SK-N-MC (cell line): ENCODE data around the gene HAP1.
"Not testable (repeated sequence)": the region's sequence is repeated elsewhere in the genome, so short reads cannot be mapped to it uniquely, and the experiment has no call there.

Experiments
- DNase-seq: peaks from one replicate; pipeline ENCODE4 v3.0.0-alpha.2; 2011; ENCODE audit warnings: low read depth, low spot score
- H3K27ac ChIP-seq: fragments of 200-600 bp; sonication (generic); 2 replicates; pipeline ENCODE4 v1.5.1; 2016; ENCODE audit warnings: mixed run types
- H3K36me3 ChIP-seq: fragments of 200-600 bp; sonication (generic); 2 replicates; pipeline ENCODE4 v1.6.1; 2017; ENCODE audit warnings: antibody characterized with exemption, low read length, mixed read lengths; ENCODE audit not compliant: insufficient read depth
- H3K4me3 ChIP-seq: fragments of 200-600 bp; sonication (generic); 2 replicates; pipeline ENCODE4 v1.5.1; 2016
- H3K9ac ChIP-seq: fragments of 200-600 bp; sonication (generic); 2 replicates; pipeline ENCODE4 v1.8.0; 2017; ENCODE audit warnings: mixed run types, mixed read lengths; ENCODE audit not compliant: insufficient read length
- H3K9me3 ChIP-seq: fragments of 200-600 bp; sonication (generic); 2 replicates; pipeline ENCODE4 v1.6.1; 2017; ENCODE audit warnings: low read depth, mild to moderate bottlenecking, antibody characterized with exemption, low read length, moderate library complexity, mixed read lengths
- EZH2 ChIP-seq: fragments of 200-600 bp; sonication (generic); IDR thresholded peaks from one replicate; pipeline ENCODE4 v1.6.1; 2017; ENCODE audit warnings: antibody characterized with exemption
- FOXP2 ChIP-seq: optimal IDR thresholded peaks from 2 replicates; pipeline ENCODE3; 2011; ENCODE audit warnings: mild to moderate bottlenecking, moderate library complexity; ENCODE audit not compliant: insufficient read depth; ENCODE audit errors: extremely low read length, control extremely low read depth
- POLR2AphosphoS5 ChIP-seq: IDR thresholded peaks from 2 replicates; pipeline ENCODE4 v1.6.1; 2012; ENCODE audit warnings: mild to moderate bottlenecking, low read depth, low read length, borderline replicate concordance

HAP1 gene, protein sequence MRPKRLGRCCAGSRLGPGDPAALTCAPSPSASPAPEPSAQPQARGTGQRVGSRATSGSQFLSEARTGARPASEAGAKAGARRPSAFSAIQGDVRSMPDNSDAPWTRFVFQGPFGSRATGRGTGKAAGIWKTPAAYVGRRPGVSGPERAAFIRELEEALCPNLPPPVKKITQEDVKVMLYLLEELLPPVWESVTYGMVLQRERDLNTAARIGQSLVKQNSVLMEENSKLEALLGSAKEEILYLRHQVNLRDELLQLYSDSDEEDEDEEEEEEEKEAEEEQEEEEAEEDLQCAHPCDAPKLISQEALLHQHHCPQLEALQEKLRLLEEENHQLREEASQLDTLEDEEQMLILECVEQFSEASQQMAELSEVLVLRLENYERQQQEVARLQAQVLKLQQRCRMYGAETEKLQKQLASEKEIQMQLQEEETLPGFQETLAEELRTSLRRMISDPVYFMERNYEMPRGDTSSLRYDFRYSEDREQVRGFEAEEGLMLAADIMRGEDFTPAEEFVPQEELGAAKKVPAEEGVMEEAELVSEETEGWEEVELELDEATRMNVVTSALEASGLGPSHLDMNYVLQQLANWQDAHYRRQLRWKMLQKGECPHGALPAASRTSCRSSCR

DNA sequence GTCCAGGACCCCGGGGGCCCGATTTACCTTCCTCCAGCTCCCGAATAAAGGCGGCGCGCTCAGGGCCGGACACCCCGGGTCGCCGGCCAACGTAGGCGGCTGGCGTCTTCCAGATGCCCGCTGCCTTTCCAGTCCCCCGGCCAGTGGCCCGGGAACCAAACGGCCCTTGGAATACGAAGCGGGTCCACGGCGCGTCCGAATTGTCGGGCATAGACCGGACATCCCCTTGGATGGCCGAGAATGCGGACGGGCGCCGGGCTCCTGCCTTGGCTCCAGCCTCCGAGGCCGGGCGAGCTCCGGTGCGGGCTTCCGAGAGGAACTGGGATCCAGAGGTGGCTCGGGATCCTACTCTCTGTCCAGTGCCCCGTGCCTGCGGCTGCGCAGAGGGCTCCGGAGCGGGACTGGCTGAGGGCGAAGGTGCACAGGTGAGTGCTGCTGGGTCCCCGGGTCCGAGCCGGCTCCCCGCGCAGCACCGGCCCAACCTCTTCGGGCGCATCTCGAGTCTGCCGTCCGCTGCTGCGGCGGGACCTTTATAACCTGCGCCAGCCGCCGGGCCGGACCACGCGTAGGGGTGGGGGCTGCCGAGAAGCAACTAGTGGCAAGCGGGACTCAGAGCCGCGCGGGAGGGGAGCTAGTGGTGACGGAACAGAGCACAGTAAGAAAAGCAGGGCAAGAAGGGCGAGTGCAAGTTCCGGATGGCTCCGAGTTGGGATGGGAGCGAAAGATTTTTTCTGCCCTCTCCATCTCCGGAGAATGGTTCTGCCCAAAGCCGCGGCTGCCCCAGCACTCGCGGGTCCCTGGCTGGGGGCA, at the start of gene HAP1:
HAP1 (minus strand) TSS at position 505 of the 810 bp plus-strand sequence; CDS start at position 496, 9 bp downstream.
- Histone ChIP-seq H3K36me3 (peaks cover 23% of the 10 kb centered on the region), H3K4me3 (peak within 1 kb of the TSS; percentile 98), H3K27ac (peak within 1 kb of the TSS; percentile 92), H3K9me3 (no peaks in the 10 kb centered on the region), H3K9ac (peak within 1 kb of the TSS; percentile 91)
- no peak for DNase-seq
- TF ChIP-seq FOXP2 (no peak), POLR2AphosphoS5 (peak; percentile 99), EZH2 (no peak)

DNA sequence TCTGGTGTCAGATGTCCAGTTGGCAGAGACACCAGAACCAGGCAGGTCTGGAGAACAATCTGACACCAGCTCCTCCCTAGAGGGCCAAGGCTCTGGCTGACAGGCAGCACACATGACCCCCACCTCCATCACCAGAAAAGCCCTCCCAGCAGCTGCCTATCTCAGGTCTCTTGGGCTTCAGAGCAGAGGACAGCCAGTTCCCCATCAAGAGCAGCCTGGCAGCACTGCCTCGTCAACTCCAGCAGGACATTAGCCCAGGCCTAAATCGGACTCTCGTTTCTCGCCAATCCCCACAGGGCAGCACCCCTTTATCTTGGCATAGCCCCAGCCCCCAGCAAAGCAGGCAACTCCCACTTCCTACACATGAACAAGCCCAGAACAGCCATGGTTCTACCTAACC, 47.7 kb upstream of the HAP1 start:
- DNase-seq, result no peak
- no peak for TF ChIP-seq POLR2AphosphoS5
- TF ChIP-seq FOXP2, result no peak
- no peak for TF ChIP-seq EZH2
- H3K9ac ChIP-seq, result no peak overlapping the region
- H3K27ac ChIP-seq, result no peak overlapping the region
- no peaks in the 10 kb centered on the region for H3K9me3 ChIP-seq
- H3K36me3 ChIP-seq, result no peaks in the 10 kb centered on the region
- H3K4me3 ChIP-seq, result no peak overlapping the region

DNA sequence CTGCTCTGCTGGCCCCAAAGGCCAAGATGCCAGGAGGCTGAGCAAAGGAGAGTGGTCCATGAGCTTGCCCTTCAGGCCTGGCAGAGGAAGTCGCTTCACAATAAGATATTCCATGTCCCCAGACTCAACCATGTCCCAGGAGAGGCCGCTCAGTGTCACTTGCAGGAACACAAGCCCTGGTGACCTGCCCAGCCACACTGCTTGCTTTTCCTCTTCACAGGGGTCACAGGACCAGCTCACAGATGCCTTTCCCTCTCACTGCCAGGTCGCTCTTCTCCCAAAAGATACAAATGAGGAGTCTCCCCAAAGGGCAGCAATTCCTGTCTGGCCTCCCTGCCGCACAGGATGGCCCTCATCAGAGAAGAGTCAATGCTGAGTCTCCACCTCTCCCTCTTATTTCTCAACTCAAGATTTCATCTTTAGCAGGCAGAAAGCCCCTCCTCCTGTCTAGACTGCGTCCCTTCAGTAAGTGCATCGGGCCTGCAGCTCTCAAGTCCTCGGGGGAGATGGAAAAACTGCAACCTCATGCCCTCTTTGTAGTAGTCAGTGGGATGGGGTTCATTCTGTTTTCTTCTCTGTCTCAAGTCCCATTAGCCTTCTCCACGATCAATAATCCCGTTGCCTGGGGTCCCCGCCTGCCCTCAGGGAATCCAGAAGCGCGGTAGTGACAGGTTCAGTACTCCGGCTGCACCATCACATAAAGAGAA, 47.1 kb upstream of the HAP1 start:
- Histone ChIP-seq H3K9ac (no peak overlapping the region), H3K9me3 (no peaks in the 10 kb centered on the region), H3K36me3 (no peaks in the 10 kb centered on the region), H3K27ac (no peak overlapping the region), H3K4me3 (no peak overlapping the region)
- TF ChIP-seq FOXP2 (no peak), POLR2AphosphoS5 (no peak), EZH2 (no peak)
- DNase-seq, result no peak

DNA sequence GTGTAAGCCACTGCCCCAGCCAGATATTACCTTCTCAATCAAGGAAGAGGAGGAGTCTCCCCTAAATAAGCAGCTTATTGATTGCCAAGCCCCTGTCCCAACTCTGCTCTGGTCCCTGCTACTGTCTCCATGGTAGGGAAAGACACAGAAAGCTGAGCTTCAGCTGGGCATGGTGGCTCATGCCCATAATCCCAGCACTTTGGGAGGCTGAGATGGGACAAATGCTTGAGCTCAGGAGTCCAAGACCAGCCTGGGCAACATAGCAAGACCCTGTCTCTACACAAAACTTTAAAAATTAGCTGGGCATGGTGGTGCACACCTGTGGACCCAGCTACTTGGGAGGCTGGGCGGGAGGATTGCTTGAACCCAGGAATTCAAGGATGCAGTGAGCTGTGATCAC, 45.5 kb upstream of the HAP1 start:
- Histone ChIP-seq H3K9ac (no peak overlapping the region), H3K9me3 (no peaks in the 10 kb centered on the region), H3K27ac (no peak overlapping the region), H3K4me3 (no peak overlapping the region), H3K36me3 (no peaks in the 10 kb centered on the region)
- no peak for DNase-seq
- TF ChIP-seq POLR2AphosphoS5 (no peak), EZH2 (no peak), FOXP2 (no peak)

DNA sequence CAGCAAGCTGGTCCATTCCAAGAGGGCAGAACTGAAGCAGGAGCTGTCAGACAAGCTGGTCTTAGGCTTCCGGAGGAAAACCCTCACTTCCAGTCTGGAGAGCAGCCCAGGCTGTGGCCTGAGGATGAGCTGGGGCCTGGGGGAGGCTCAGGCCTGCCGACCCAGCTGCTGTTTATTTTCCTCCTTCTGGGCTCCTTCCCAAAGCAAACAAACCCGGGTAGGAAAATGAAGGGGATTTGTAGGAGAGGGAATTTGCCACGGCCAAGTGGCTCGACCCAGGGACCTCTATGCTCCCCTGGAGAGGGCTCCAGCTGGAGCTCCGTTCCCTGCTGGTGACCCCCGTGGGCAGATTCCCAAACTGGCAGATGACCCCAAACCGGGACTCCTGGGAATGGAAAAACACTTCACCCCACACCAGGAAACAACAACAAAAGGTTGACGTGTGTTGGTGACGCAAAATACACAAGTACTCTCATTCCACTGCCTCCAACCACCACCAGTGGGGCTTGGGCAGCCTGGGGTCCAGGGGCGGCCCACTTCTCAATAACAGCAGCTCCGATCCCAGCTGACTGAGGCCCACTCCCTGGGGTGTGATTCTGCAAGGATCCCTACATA, 43.2 kb upstream of the HAP1 start:
- Histone ChIP-seq H3K9me3 (no peaks in the 10 kb centered on the region), H3K4me3 (no peak overlapping the region), H3K36me3 (no peaks in the 10 kb centered on the region), H3K9ac (no peak overlapping the region), H3K27ac (no peak overlapping the region)
- DNase-seq, result no peak
- no peak for TF ChIP-seq EZH2
- no peak for TF ChIP-seq FOXP2
- TF ChIP-seq POLR2AphosphoS5, result no peak

DNA sequence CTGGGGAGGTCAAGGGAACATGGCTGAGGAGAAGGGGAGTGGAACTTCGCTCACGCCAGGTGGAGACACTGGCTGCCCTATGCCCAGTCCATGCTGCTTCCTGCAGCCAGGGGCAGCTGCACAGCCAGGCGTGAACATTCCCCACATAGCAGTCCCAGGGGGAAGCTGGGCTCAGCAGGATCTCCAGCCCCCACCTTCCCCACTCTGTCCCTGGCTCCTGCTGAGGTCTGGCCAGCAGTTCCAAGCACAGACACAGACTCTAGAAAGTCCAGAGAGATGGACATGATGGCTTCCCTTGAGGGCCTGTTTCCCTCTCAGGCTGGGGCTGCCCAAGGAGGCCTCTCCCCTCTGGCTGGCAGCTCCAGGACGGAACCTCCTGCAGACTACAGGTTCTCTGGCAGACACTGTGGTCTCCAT, 42.7 kb upstream of the HAP1 start:
- H3K27ac ChIP-seq, result no peak overlapping the region

DNA sequence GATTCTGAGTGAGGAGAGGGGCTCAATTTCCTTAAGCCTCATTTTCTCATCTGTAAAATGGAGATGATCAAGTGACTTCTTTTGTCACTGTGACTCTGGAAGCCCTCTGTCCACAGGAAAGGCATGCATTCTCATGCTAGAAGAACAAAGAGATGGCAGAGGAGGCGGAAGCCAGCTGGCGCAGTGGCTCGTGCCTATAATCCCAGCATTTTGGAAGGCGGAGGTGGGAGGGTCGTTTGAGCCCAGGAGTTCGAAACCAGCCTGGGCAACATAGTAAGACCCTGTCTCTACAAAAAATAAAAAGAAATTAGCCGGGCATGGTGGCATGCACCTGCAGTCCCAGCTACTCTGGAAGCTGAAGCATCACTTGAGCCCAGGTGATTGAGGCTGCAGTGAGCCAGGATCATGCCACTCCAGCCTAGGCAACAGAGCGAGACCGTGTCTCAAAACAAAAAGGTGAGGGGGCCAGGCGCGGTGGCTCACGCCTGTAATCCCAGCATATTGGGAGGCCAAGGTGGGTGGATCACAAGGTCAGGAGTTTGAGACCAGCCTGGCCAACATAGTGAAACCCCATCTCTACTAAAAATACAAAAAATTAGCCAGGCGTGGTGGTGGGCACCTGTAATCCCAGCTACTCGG, 41.9 kb upstream of the HAP1 start:
- DNase-seq, H3K36me3 ChIP-seq, H3K4me3 ChIP-seq, H3K27ac ChIP-seq, H3K9ac ChIP-seq, H3K9me3 ChIP-seq: not testable (repeated sequence)

More for the DNA sequence above, 42.7 kb upstream of the HAP1 start:
- H3K9ac ChIP-seq, result no peak overlapping the region
- no peak for DNase-seq
- no peak overlapping the region for H3K4me3 ChIP-seq
- no peaks in the 10 kb centered on the region for H3K9me3 ChIP-seq
- TF ChIP-seq EZH2, result no peak
- TF ChIP-seq FOXP2, result no peak
- TF ChIP-seq POLR2AphosphoS5, result no peak
- H3K36me3 ChIP-seq, result no peaks in the 10 kb centered on the region
